ENCODE results near the gene LRRC14B.

The LRRC14B gene

GRCh38 chr5:174876-175465, 16.3 kb upstream of the LRRC14B start:
- no peak for DNase-seq (ENCODE audit: low read depth)

- DNase-seq (ENCODE audit: low read depth): peak; percentile 27
Observed at GRCh38 chr5:176296-176823, 14.9 kb upstream of the LRRC14B start.

GRCh38 chr5:178110-178509, 13.2 kb upstream of the LRRC14B start:
- no peak for DNase-seq (ENCODE audit: low read depth)

GRCh38 chr5:179401-179800, 11.9 kb upstream of the LRRC14B start:
- no peak for DNase-seq (ENCODE audit: low read depth)

GRCh38 chr5:180286-180918, 10.9 kb upstream of the LRRC14B start:
- DNase-seq (ENCODE audit: low read depth): no peak

- no peak for DNase-seq (ENCODE audit: low read depth)
Observed at GRCh38 chr5:181160-181559, 10.1 kb upstream of the LRRC14B start.

- no peak for DNase-seq (ENCODE audit: low read depth)
Observed at GRCh38 chr5:181566-181965, 9.7 kb upstream of the LRRC14B start.

- no peak for DNase-seq (ENCODE audit: low read depth)
Observed at GRCh38 chr5:182126-182525, 9.2 kb upstream of the LRRC14B start.

- no peak for DNase-seq (ENCODE audit: low read depth)
Observed at GRCh38 chr5:184471-184870, 6.8 kb upstream of the LRRC14B start.

- DNase-seq (ENCODE audit: low read depth): peak; percentile 21
Observed at GRCh38 chr5:185095-186070, 5.9 kb upstream of the LRRC14B start.

- DNase-seq (ENCODE audit: low read depth): no peak
Observed at GRCh38 chr5:186091-187041, 4.9 kb upstream of the LRRC14B start.

- DNase-seq (ENCODE audit: low read depth): no peak
Observed at GRCh38 chr5:187042-187431, 4.3 kb upstream of the LRRC14B start.

GRCh38 chr5:187617-188451, 3.5 kb upstream of the LRRC14B start:
- peak; percentile 12 for DNase-seq (ENCODE audit: low read depth)

- peak; percentile 63 for DNase-seq (ENCODE audit: low read depth)
Observed at GRCh38 chr5:188488-189481, 2.5 kb upstream of the LRRC14B start.

- no peak for DNase-seq (ENCODE audit: low read depth)
Observed at GRCh38 chr5:189486-189885, 1.8 kb upstream of the LRRC14B start.

GRCh38 chr5:189976-190365, 1.3 kb upstream of the LRRC14B start:
- DNase-seq (ENCODE audit: low read depth): no peak

- no peak for DNase-seq (ENCODE audit: low read depth)
Observed at GRCh38 chr5:190366-191035, 794 bp upstream of the LRRC14B start.

- DNase-seq (ENCODE audit: low read depth): no peak
Observed at GRCh38 chr5:191949-192690, 825 bp downstream of the LRRC14B start.
